ENCODE data around the gene RAET1L.
"Not testable (repeated sequence)": the region's sequence is repeated elsewhere in the genome, so short reads cannot be mapped to it uniquely, and the experiment has no call there.

The RAET1L gene

GRCh38 chr6:150025201-150025917 is at the start of gene RAET1L:
Gene RAET1L (minus strand): TSS chr6:150025532. CDS start chr6:150025471, 61 bp downstream.
- DNase-seq (ENCODE audit: low read depth): peak; percentile 27

- no peak for DNase-seq (ENCODE audit: low read depth)
Observed at GRCh38 chr6:150075034-150075421, 49.7 kb upstream of the RAET1L start.

- not testable (repeated sequence) for DNase-seq (ENCODE audit: low read depth)
Observed at GRCh38 chr6:150074396-150075033, 49.2 kb upstream of the RAET1L start.

GRCh38 chr6:150072201-150072600 is 46.9 kb upstream of the RAET1L start:
- peak; percentile 14 for DNase-seq (ENCODE audit: low read depth)

GRCh38 chr6:150070236-150070818 is 45.0 kb upstream of the RAET1L start:
- DNase-seq (ENCODE audit: low read depth): no peak

- no peak for DNase-seq (ENCODE audit: low read depth)
Observed at GRCh38 chr6:150069706-150070105, 44.4 kb upstream of the RAET1L start.

GRCh38 chr6:150068720-150069648 is 43.7 kb upstream of the RAET1L start, which contains the start of gene ULBP3:
Gene ULBP3 (minus strand): TSS chr6:150069121. CDS start chr6:150069066, 55 bp downstream.
- DNase-seq (ENCODE audit: low read depth): peak; percentile 71

GRCh38 chr6:150068151-150068550 is 42.8 kb upstream of the RAET1L start:
- no peak for DNase-seq (ENCODE audit: low read depth)

- DNase-seq (ENCODE audit: low read depth): no peak
Observed at GRCh38 chr6:150065083-150065482, 39.8 kb upstream of the RAET1L start.

- no peak for DNase-seq (ENCODE audit: low read depth)
Observed at GRCh38 chr6:150063640-150064039, 38.3 kb upstream of the RAET1L start.

GRCh38 chr6:150059973-150060372 is 34.6 kb upstream of the RAET1L start:
- not testable (repeated sequence) for DNase-seq (ENCODE audit: low read depth)

- DNase-seq (ENCODE audit: low read depth): no peak
Observed at GRCh38 chr6:150058986-150059385, 33.7 kb upstream of the RAET1L start.

GRCh38 chr6:150058231-150058792 is 33.0 kb upstream of the RAET1L start:
- no peak for DNase-seq (ENCODE audit: low read depth)

GRCh38 chr6:150057501-150057951 is 32.2 kb upstream of the RAET1L start:
- DNase-seq (ENCODE audit: low read depth): no peak

GRCh38 chr6:150056916-150057315 is 31.6 kb upstream of the RAET1L start:
- DNase-seq (ENCODE audit: low read depth): no peak

GRCh38 chr6:150056156-150056555 is 30.8 kb upstream of the RAET1L start:
- DNase-seq (ENCODE audit: low read depth): no peak

GRCh38 chr6:150055131-150055530 is 29.8 kb upstream of the RAET1L start:
- no peak for DNase-seq (ENCODE audit: low read depth)

- DNase-seq (ENCODE audit: low read depth): no peak
Observed at GRCh38 chr6:150053450-150053849, 28.1 kb upstream of the RAET1L start.

GRCh38 chr6:150050846-150051245 is 25.5 kb upstream of the RAET1L start:
- DNase-seq (ENCODE audit: low read depth): no peak

GRCh38 chr6:150048099-150048498 is 22.8 kb upstream of the RAET1L start:
- no peak for DNase-seq (ENCODE audit: low read depth)

- no peak for DNase-seq (ENCODE audit: low read depth)
Observed at GRCh38 chr6:150046943-150047342, 21.6 kb upstream of the RAET1L start.

All from activated T-cell treated with anti-CD3 and anti-CD28 coated beads for 48 hours (primary cell).